B cell (primary cell): ENCODE results near the gene DYNC1I1. TPM values are rescaled to one million over a fixed set of nuclear protein-coding genes. Genes with fewer than 3 reads are reported as not detected.

ENCODE experiments used
- ATAC-seq: fragments of 200-7000 bp; cut with Tn5 transposase; one replicate; pipeline ENCODE4 v1.10.0; 2021; ENCODE audit warnings: low read depth, mild to moderate bottlenecking, moderate number of reproducible peaks, moderate library complexity
- CTCF ChIA-PET: fragments of 350-600 bp; sonication (Branson Sonifier 250); formaldehyde crosslinking; loops from one replicate; lab custom pipeline; 2021; ENCODE audit warnings: antibody characterized with exemption, inconsistent platforms; lab: Charles Lee
- POLR2A ChIA-PET: fragments of 350-600 bp; sonication (Branson Sonifier 250); formaldehyde crosslinking; loops from one replicate; lab custom pipeline; 2021; ENCODE audit warnings: antibody characterized with exemption; lab: Charles Lee
- DNase-seq: peaks from one replicate; pipeline ENCODE4 v3.0.0; 2013
- H2AFZ ChIP-seq: 2 replicates; pipeline ENCODE4 v1.6.1; 2012; ENCODE audit warnings: mild to moderate bottlenecking, low read depth, low read length; ENCODE audit not compliant: insufficient read depth, poor library complexity, severe bottlenecking
- H3K27ac ChIP-seq, 2 donors: 1 replicate in 1 of 2; 2 replicates in 1 of 2; pipeline ENCODE4 v1.5.1; 2012 to 2013; ENCODE audit warnings: low read length in 2 of 2, mild to moderate bottlenecking in 2 of 2, moderate library complexity in 1 of 2
- H3K27me3 ChIP-seq, 4 experiments: fragments of 200-600 bp in 1 of 4; sonication (generic) in 1 of 4; replicated peaks in 1 of 4; 1 replicate in 2 of 4; 2 replicates in 2 of 4; pipeline versions ENCODE4 v1.6.1 to v1.7.0; 2013 to 2016; ENCODE audit warnings: low read length in 3 of 4, mild to moderate bottlenecking in 2 of 4, mixed read lengths in 1 of 4, moderate library complexity in 1 of 4; ENCODE audit not compliant: insufficient read depth in 4 of 4, control insufficient read depth in 3 of 4; ENCODE audit errors: control extremely low read depth in 1 of 4
- H3K36me3 ChIP-seq, 2 experiments: replicated peaks in 1 of 2; 1 replicate in 1 of 2; 2 replicates in 1 of 2; pipeline versions ENCODE4 v1.6.1 to v1.7.1; 2013; ENCODE audit warnings: low read length in 1 of 2; ENCODE audit not compliant: insufficient read depth in 2 of 2, control insufficient read depth in 1 of 2; ENCODE audit errors: control extremely low read depth in 1 of 2, extremely low read depth in 1 of 2
- H3K4me1 ChIP-seq, 2 donors: fragments of 200-600 bp in 1 of 2; sonication (generic) in 1 of 2; 1 replicate in 1 of 2; 2 replicates in 1 of 2; pipeline versions ENCODE4 v1.5.1 to v1.6.1; 2013 to 2017; ENCODE audit warnings: low read length in 2 of 2; ENCODE audit not compliant: control insufficient read depth in 2 of 2, insufficient read depth in 2 of 2
- H3K4me2 ChIP-seq: replicated peaks from 2 replicates; pipeline ENCODE3; 2012; ENCODE audit warnings: mild to moderate bottlenecking, low read depth, low read length; ENCODE audit not compliant: poor library complexity, severe bottlenecking
- H3K4me3 ChIP-seq, 5 experiments: fragments of 200-600 bp in 1 of 5; sonication (generic) in 1 of 5; 1 replicate in 3 of 5; 2 replicates in 2 of 5; pipeline versions ENCODE4 v1.5.1 to v1.7.0; 2011 to 2016; ENCODE audit warnings: low read length in 4 of 5, mild to moderate bottlenecking in 4 of 5, low read depth in 2 of 5, control low read depth in 1 of 5, moderate library complexity in 1 of 5; ENCODE audit not compliant: insufficient read depth in 1 of 5; ENCODE audit errors: control extremely low read depth in 1 of 5, extremely low read depth in 1 of 5
- H3K79me2 ChIP-seq: fragments of 200-600 bp; sonication (generic); one replicate; pipeline ENCODE4 v1.6.0; 2016; ENCODE audit warnings: low read length; ENCODE audit not compliant: control insufficient read depth, insufficient read depth
- H3K9ac ChIP-seq: fragments of 200-600 bp; sonication (generic); 2 replicates; pipeline ENCODE4 v1.6.1; 2017; ENCODE audit warnings: mild to moderate bottlenecking, low read length, moderate library complexity
- H3K9me3 ChIP-seq, 3 donors: one replicate each; pipeline versions ENCODE4 v1.6.1 to v1.7.1; 2013; ENCODE audit warnings: low read length in 2 of 3; ENCODE audit not compliant: control insufficient read depth in 2 of 3, insufficient read depth in 1 of 3; ENCODE audit errors: control extremely low read depth in 1 of 3
- H4K20me1 ChIP-seq: 2 replicates; pipeline ENCODE4 v1.6.0; 2012; ENCODE audit warnings: mild to moderate bottlenecking, low read length; ENCODE audit not compliant: insufficient read depth, control insufficient read depth, poor library complexity, severe bottlenecking
- H3K27ac Mint-ChIP-seq: one replicate; pipeline ENCODE4 v1.8.0; 2021; ENCODE audit warnings: mixed read lengths
- H3K27me3 Mint-ChIP-seq: one replicate; pipeline ENCODE4 v1.8.0; 2021; ENCODE audit warnings: mixed read lengths
- H3K4me1 Mint-ChIP-seq: one replicate; pipeline ENCODE4 v1.8.0; 2021; ENCODE audit warnings: mixed read lengths
- H3K4me3 Mint-ChIP-seq: one replicate; pipeline ENCODE4 v1.8.0; 2021; ENCODE audit warnings: mixed read lengths
- H3K9me3 Mint-ChIP-seq: one replicate; pipeline ENCODE4 v1.8.0; 2022; ENCODE audit warnings: mixed read lengths; ENCODE audit not compliant: insufficient read depth
- EZH2 ChIP-seq: IDR thresholded peaks from 2 replicates; pipeline ENCODE4 v1.6.1; 2012; ENCODE audit warnings: borderline replicate concordance, low read depth, mild to moderate bottlenecking, moderate library complexity, low read length; ENCODE audit not compliant: insufficient read depth, poor library complexity, severe bottlenecking
- WGBS: methylation state at CpG from one replicate; pipeline ENCODE4 v1.1.5; 2013; ENCODE audit warnings: missing lambda C conversion rate; ENCODE audit not compliant: insufficient coverage; 5-methylcytosine and 5-hydroxymethylcytosine counted together
- intact Hi-C: fragments of 100-400 bp; cut with micrococcal nuclease; formaldehyde crosslinking; loops from one replicate; pipeline ENCODE4 v1.10.0; 2022
- polyA plus RNA-seq: library from polyadenylated mRNA; depleted of rRNA; stranded (reverse); fragments of >200 nt; gene quantifications from 2 replicates; pipeline ENCODE4 v1.2.3, GENCODE V29; 2012
- total RNA-seq, 2 donors: library from RNA; stranded (reverse); fragments of 120-200 nt in 1 of 2; gene quantifications; 1 replicate in 1 of 2; 2 replicates in 1 of 2; pipeline versions ENCODE4 v1.2.3 to v1.2.4, GENCODE V29; 2013 to 2022
- TF ChIP-seq, protein P1 (sequence below): fragments of 200-600 bp; IDR thresholded peaks from one replicate; pipeline ENCODE4 v1.8.0; 2022; ENCODE audit warnings: antibody characterized with exemption, mild to moderate bottlenecking

Gene DYNC1I1
- total and polyA plus RNA-seq, 2 donors (not counting 1 experiment from before 2014, with no cell fraction given) = not detected

DNA sequence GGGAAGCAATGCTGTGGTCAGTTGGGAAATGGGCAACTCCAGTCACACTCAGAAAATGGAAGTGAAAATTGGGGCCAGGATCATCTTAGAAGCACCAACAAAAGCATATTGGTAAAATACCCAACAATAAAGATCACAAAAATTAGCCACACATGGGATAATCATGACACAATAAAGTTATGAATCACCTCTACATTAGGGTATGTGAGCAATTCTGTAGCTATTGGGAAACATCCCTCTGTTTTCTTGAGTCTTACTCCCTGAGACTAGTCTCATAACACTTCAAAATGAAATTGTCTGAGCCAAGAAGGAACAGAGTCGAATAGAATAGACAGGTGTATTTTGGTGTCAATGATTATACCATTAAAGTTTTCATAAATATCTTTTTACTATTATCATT lies 178.3 kb downstream of the DYNC1I1 start:
- ATAC-seq (no peak), DNase-seq (no peak)
- no peaks in the 10 kb centered on the region for H3K27me3 Mint-ChIP-seq
- Histone ChIP-seq H3K4me1 (no peaks in the 10 kb centered on the region), H3K27ac (no peak overlapping the region), H2AFZ (no peak overlapping the region), H3K27me3 (no peaks in the 10 kb centered on the region), H3K4me2 (no peak overlapping the region), H3K9me3 (no peaks in the 10 kb centered on the region), H4K20me1 (no peaks in the 10 kb centered on the region), H3K4me3 (no peak overlapping the region), H3K79me2 (no peaks in the 10 kb centered on the region), H3K9ac (no peak overlapping the region), H3K36me3 (no peaks in the 10 kb centered on the region)
- no CpG with 5 or more reads among the region's 1 CpG for WGBS
- intact Hi-C loops = no loop called here
- ChIA-PET CTCF (no interaction called here), POLR2A (no interaction called here)
- H3K4me1 Mint-ChIP-seq = no peaks in the 10 kb centered on the region
- TF ChIP-seq, protein P1, sequence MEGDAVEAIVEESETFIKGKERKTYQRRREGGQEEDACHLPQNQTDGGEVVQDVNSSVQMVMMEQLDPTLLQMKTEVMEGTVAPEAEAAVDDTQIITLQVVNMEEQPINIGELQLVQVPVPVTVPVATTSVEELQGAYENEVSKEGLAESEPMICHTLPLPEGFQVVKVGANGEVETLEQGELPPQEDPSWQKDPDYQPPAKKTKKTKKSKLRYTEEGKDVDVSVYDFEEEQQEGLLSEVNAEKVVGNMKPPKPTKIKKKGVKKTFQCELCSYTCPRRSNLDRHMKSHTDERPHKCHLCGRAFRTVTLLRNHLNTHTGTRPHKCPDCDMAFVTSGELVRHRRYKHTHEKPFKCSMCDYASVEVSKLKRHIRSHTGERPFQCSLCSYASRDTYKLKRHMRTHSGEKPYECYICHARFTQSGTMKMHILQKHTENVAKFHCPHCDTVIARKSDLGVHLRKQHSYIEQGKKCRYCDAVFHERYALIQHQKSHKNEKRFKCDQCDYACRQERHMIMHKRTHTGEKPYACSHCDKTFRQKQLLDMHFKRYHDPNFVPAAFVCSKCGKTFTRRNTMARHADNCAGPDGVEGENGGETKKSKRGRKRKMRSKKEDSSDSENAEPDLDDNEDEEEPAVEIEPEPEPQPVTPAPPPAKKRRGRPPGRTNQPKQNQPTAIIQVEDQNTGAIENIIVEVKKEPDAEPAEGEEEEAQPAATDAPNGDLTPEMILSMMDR = no peak
- TF ChIP-seq EZH2 = no peak
- no peak overlapping the region for H3K27ac Mint-ChIP-seq
- no peak overlapping the region for H3K4me3 Mint-ChIP-seq
- H3K9me3 Mint-ChIP-seq = no peaks in the 10 kb centered on the region

DNA sequence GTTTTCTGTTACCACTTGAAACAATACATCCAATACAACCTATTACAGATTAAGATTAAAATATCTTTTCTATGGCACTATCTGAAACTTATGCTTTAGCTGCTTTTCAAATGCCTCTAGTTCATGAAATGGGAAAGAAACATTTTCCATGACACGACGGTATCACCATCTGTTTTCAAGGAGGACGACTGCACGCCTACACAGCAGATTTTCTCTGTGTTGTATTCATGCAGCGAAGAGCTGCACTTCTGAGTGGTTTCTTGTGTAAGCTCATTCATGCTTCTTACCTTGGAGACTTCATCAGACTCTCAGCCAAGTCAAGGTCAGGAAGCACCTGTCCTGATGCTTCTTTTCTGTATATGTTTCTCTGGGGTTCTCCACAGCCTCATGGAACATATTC lies 179.2 kb downstream of the DYNC1I1 start:
- H2AFZ ChIP-seq = no peak overlapping the region
- intact Hi-C loops = no loop called here
- no peak overlapping the region for H3K4me3 Mint-ChIP-seq

More for the DNA sequence above, 179.2 kb downstream of the DYNC1I1 start:
- Histone ChIP-seq H3K9me3 (no peaks in the 10 kb centered on the region), H3K4me1 (no peaks in the 10 kb centered on the region), H3K27me3 (no peaks in the 10 kb centered on the region), H3K36me3 (no peaks in the 10 kb centered on the region), H3K4me2 (no peak overlapping the region), H4K20me1 (no peaks in the 10 kb centered on the region), H3K79me2 (no peaks in the 10 kb centered on the region), H3K4me3 (no peak overlapping the region), H3K9ac (no peak overlapping the region), H3K27ac (no peak overlapping the region)
- no peaks in the 10 kb centered on the region for H3K27me3 Mint-ChIP-seq
- WGBS = 93% methylated on average over 5 of the region's 5 CpGs
- ChIA-PET CTCF (no interaction called here), POLR2A (no interaction called here)
- no peaks in the 10 kb centered on the region for H3K9me3 Mint-ChIP-seq
- TF ChIP-seq, protein P1 = no peak
- TF ChIP-seq EZH2 = no peak
- H3K27ac Mint-ChIP-seq = no peak overlapping the region
- no peaks in the 10 kb centered on the region for H3K4me1 Mint-ChIP-seq
- ATAC-seq (no peak), DNase-seq (no peak)
